GM18861 (cell line): ENCODE measurements around the gene CHCHD2.
A peak's percentile ranks its signal among the peaks of the same experiment; 100 is the strongest.
"Not testable (repeated sequence)": the region's sequence is repeated elsewhere in the genome, so short reads cannot be mapped to it uniquely, and the experiment has no call there.

ENCODE experiments used
- ATAC-seq: cut with Tn5 transposase; IDR thresholded peaks from one replicate; pipeline ENCODE4 v1.9.1; 2021; ENCODE audit not compliant: unreplicated experiment

CHCHD2 gene

GRCh38 chr7:56106108-56107073 lies at the start of gene CHCHD2:
TSS of gene CHCHD2 (minus strand) at chr7:56106476. CDS start at chr7:56106413, 63 bp downstream.
- ATAC-seq: peak; percentile 100

- ATAC-seq: not testable (repeated sequence)
Observed at GRCh38 chr7:56131062-56131461, 24.8 kb upstream of the CHCHD2 start.

- no peak for ATAC-seq
Observed at GRCh38 chr7:56127241-56127975, 21.1 kb upstream of the CHCHD2 start.

GRCh38 chr7:56125831-56126230 lies 19.6 kb upstream of the CHCHD2 start:
- no peak for ATAC-seq

GRCh38 chr7:56124981-56125380 lies 18.7 kb upstream of the CHCHD2 start:
- ATAC-seq: no peak

GRCh38 chr7:56121440-56121839 lies 15.2 kb upstream of the CHCHD2 start:
- ATAC-seq: no peak

GRCh38 chr7:56115852-56116538 lies 9.7 kb upstream of the CHCHD2 start, which contains the start of gene NUPR2:
TSS of gene NUPR2 (minus strand) at chr7:56116417. CDS start at chr7:56116314, 103 bp downstream.
- no peak for ATAC-seq

- not testable (repeated sequence) for ATAC-seq
Observed at GRCh38 chr7:56112244-56112643, 6.0 kb upstream of the CHCHD2 start.

- no peak for ATAC-seq
Observed at GRCh38 chr7:56110611-56111010, 4.3 kb upstream of the CHCHD2 start.

- no peak for ATAC-seq
Observed at GRCh38 chr7:56107954-56108258, 1.6 kb upstream of the CHCHD2 start.

- no peak for ATAC-seq
Observed at GRCh38 chr7:56105508-56105907, 768 bp downstream of the CHCHD2 start.

GRCh38 chr7:56104138-56104537 lies 2.1 kb downstream of the CHCHD2 start:
- ATAC-seq: not testable (repeated sequence)

GRCh38 chr7:56099653-56100052 lies 6.6 kb downstream of the CHCHD2 start:
- no peak for ATAC-seq

- not testable (repeated sequence) for ATAC-seq
Observed at GRCh38 chr7:56098187-56099008, 7.9 kb downstream of the CHCHD2 start.

GRCh38 chr7:56097700-56098099 lies 8.6 kb downstream of the CHCHD2 start:
- no peak for ATAC-seq

- no peak for ATAC-seq
Observed at GRCh38 chr7:56092789-56093531, 13.3 kb downstream of the CHCHD2 start, which contains the start of gene PHKG1. TSS of gene PHKG1 (minus strand) at chr7:56092952. CDS start at chr7:56088941, 4,011 bp downstream.

GRCh38 chr7:56092388-56092787 lies 13.9 kb downstream of the CHCHD2 start:
- ATAC-seq: not testable (repeated sequence)

GRCh38 chr7:56091591-56091990 lies 14.7 kb downstream of the CHCHD2 start:
- no peak for ATAC-seq

GRCh38 chr7:56087445-56087844 lies 18.8 kb downstream of the CHCHD2 start:
- ATAC-seq: no peak

- ATAC-seq: no peak
Observed at GRCh38 chr7:56086761-56087160, 19.5 kb downstream of the CHCHD2 start.
